GM19023 (cell line): Measurements from ENCODE around the gene SYNPR.

Experiments
- ATAC-seq: cut with Tn5 transposase; IDR thresholded peaks from one replicate; pipeline ENCODE4 v1.9.1; 2021; ENCODE audit warnings: mild to moderate bottlenecking, moderate library complexity; ENCODE audit not compliant: unreplicated experiment

The SYNPR gene

DNA sequence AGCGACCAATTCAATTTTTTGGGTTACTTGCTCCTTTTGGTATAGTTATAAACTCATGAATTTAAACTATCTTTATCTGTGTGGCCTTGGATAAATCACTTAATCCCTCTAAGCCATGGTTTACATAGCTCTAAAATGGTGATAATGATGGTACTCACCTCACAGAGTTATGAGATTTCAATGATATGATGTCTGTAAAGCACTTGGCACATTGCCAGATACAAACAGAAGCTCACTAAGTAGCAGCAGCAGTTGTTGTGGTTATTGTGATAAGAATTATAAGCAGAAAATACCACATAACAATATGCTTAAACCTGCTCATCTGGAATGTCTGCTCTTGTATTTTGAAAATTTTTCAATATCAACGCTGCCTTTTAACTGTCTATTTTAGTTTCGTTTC is 189.3 kb downstream of the SYNPR start:
- ATAC-seq = no peak

DNA sequence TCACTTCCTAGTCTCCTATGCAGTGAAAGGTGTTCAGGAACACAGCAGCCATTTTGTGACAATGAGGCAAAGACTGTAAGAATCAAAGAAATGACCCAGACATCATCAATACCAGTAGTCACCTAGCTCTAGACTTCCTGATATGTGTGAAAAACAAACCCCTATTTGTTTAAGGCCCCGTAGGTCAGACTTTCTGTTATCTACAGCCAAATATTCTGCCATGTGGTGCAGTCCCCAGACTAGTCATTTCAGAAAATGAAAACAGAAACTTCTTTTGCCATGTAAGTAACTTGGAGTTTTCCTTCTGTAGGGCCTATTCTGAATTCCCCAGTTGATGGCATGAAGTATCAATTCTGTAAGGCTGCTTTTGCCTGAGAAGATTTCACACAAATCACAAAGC is 192.6 kb downstream of the SYNPR start:
- no peak for ATAC-seq

DNA sequence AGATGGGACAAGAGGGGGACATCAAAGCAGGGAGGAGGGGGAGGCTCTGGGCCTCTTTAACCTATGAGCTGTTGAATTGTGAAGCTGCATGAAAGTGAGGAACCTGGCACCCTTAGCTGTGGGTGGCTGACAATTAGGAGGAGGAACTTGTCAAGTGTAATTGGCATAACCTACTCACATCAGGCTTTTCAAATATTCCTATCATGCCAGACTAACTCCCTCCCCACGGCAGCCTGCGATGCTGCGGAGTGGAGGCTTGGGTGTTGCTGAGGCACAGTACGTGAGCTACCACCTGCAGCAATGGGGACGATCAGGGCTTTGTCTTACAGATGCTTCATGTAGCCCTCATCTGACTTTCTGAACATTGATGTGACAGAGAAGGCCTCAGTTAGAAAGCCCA is 193.7 kb downstream of the SYNPR start:
- no peak for ATAC-seq

DNA sequence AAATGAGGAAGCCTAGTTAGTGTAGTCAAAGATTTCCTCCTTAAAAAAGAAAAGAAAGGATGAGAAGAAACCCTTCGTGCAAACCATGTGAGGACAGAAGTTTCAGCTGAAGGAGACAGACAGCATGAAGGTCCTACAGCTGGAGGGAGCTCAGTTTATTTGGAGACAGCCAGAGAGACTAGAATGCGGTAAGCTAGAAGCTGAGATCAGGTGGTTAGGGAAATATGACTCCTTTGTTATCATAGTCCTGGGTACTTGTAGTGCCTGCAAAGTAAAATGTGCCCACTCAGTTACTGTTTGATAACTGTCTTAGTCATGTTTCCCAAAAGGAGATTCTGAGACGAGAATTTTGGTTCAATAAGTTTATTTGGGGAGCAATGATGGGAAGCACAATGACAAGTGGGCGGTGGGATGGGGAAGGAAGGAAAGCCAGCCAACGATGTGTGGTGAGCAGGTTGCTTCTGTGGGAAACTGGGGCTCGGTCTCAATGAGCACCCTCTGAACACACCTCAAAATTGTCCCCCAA is 195.6 kb downstream of the SYNPR start:
- ATAC-seq = no peak

DNA sequence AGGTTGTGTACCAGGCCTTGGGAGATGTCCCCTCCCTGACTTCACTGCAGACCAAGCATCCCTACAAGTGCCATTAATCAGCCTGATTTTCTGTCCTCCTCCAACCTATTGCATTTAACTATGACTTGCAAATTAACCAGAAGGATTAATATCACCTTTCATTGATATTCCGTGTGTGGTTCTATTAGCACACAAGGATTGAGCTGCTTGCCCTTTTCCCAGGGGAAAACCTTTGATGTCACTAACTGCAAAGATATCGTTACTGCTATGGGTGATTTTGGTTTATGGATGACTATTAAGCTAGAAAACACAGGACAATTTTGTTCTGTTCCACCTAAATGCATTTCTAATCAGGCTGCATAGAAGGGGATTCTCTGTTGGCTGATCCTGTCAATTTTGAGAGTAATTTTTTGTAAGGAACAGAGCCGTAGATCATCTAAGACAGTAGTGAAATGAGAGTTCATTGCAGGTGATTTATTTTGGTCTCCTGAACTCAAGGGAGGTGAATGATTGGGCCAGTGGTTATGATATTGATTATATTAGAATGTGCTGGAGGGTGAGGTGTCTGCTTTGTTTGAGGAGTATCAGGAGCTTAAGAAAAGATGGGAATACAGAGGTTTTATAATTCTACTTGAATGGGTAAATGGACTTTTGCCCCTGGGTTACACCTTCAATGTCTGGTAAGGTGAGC is 196.9 kb downstream of the SYNPR start:
- ATAC-seq = no peak

DNA sequence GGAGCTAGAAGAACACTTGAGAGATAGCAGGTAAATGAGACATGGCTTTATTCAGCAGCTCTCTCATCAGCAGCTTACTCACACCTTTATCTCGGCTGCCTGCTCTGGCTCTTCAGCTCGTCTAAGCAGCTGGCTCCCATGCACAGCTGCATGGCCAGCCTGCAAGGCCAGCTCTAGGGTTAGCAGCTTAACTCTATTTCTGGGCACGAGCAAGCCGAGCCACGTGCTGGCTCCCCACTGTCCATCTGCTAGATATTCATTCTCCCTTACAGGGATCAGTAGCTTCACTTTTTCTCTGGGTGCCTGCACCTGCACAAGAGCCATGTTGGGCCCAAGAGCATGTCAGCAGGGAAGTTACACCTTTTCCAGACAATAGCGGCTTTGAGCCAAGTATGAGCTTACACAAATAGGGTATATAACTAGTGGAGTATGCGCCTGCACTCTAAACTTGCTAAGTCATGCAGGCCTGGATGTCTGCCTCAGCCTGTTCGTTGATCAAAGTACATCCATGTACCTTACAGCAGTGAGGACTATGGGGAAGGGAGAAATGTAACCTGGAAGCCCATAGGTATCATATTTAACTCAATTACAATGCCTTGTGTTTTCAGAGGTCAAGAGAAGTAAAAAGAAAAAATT is 199.5 kb downstream of the SYNPR start:
- ATAC-seq = no peak

DNA sequence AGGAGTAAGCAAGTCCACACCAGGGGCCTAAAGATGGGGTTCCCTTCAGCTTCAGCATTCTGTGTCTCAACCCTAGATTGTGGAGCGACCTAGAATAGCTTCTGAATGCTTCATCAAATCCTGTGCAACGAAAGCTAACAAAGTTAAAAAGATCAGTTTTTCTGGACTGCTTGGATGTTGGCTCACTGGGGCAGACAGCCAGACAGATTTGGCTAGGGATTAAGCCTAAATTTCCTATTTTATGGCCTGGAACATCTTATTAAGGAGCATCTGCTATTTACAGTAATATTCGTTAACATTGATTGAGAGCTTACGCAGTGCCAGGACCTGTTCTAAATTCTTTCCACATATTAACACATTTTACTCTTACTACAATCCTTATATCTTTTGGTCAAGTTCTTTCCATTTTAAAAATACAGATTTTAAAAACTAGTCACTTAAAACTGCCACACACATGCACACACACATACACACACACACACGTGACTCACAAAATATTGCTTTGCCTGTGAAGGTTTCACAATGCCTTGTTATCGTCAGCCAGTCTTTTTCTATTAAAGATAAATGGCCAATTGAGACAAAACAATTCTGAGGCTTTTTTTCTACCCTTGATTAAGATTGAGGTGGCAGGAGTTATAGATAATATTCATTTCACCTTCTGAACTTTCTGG is 201.0 kb downstream of the SYNPR start:
- ATAC-seq = no peak

DNA sequence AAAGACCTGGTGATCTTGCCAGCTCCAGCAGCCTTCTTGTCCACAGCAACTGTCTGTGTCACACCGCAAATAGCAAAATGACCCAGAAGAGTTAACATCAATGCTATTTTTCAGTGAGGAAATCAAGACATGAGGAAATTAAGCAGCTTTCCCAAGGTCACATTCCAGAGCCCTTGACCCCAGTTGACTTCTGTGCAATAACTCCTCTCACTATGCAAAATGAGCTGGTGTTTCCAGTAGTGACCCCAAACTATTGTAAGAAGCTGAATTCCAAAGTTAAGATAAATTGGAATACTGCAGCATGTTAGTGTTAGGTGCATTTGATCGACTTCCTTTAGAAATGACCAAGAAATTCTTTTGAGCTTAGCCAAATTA is 201.5 kb downstream of the SYNPR start:
- no peak for ATAC-seq

DNA sequence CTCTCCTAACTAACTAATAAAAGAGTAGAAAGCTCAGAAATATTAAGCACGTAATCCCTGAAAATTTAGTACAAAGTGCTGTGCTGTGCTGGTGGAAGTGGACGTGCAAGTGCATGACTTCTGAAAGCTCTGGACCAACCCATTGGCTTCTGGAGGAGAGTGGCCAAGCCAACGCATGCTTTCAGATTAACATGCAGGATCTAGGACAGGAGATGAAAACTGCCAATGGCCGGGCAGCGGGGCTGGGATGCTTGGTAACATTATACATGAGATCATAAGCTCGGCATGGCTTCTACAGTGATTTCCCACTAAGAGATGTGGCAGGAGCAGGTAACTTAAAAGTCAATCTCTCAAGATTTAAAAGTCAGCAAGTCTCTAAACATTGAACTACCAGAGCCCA is 203.5 kb downstream of the SYNPR start:
- ATAC-seq = no peak

DNA sequence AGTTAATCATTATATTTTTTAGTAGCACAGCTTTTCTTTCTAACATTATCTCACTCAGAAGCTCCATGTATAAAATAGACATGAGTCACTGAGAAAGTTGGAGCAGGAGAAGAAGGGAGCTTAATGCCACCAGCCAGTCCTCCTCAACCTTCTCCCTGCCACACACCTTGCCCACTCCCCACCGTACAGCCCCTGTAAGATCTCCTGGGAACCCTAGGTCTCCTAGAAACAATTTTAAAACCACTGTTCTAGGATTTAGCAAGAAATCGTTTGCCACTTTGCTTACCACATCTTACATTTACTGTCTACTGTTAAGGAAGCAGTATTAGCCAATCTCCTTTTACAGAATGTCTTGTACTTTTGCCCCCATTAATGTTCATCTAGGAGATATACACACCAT is 204.2 kb downstream of the SYNPR start:
- no peak for ATAC-seq

DNA sequence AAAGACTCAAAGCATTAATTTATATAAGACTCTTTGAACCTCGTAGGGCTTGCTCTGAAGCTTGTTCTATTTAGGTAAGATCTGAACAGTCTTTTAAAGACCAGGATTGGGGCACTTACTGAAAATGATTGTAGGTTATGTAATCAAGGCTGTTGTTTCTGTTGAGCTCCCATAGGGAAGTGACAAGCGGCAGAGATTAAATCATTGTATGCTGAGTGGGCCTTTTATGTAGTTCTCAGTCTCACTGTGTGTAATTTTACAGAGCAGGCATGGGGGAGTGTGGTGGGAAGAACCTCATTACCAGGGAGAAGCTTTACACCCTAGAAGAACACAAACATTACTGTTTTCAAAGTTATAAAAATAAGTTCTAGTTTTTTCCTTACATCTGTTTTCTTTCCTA is 214.4 kb downstream of the SYNPR start:
- ATAC-seq = no peak

DNA sequence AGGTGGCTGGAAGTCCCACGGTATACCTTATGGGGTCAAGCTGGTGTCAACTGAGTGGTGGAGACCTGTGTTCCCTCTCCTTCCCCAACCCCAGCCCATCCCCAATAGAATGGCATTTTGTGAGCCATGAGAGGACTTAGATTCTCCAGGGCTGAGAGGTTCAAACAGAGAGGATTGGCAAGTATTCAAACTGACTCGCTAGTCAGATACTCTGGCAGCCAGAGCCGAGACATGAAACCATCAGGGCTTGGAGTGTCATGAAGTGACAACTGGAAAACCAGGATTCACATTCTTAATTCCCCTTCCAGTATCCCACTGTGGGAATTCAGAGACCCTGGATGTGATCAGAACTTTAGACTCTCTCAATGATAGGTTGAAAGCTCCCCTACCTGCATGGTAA is 215.0 kb downstream of the SYNPR start:
- ATAC-seq = no peak

DNA sequence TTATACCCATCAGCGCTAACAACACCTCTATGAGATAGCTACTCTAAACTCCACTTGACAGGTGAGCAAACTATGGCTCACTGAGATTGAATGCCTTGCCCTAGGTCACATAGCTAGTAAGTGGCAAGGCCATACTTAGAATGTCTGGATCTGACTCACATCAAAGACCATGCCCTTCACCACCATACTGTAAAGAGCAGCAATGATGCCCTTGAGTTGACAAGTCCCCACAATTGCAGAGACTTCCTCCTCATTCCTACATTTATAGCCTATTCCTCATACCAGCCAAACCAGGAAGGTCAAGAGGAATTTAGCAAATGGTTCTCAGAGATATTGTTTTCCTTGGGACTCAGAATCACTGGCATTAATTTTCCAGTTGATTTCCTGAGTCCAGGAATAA is 216.5 kb downstream of the SYNPR start:
- no peak for ATAC-seq

DNA sequence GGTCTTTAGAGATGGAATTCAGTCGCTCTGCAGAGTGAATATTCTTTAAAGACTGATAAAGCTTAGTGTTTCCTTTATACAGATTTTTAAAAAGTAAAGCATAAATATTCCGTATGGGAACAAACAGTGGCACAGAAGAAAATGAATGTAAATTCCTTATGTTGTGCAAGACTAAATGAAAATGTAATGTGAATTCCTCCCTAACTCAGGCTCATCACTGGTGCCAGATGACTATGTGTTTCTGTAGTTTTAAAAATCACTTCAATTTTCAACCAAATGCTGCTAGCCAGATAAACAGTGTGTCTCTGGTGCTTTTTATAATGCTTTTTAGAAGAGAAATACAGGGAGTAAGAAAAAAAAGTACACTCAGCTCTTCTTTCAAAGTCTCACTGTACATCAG is 219.5 kb downstream of the SYNPR start:
- ATAC-seq = no peak

DNA sequence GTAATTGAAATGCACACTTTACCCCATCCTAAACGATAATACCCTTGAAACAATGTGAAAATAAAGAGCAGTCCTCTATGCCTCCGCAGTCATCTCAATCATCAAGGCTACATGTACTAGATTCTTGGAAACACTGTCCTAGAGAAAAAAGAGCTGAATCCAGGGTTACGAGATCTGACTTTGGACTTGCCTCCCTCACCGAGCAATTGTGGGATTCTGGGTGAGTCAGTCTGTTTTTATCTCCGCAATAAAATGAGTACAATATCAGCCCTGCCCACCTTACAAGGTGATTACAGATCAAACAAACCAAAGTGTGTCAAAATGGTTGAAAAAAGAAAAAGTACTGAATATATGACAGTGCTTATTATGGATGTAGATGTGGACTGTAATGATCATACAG is 222.1 kb downstream of the SYNPR start:
- ATAC-seq = no peak

DNA sequence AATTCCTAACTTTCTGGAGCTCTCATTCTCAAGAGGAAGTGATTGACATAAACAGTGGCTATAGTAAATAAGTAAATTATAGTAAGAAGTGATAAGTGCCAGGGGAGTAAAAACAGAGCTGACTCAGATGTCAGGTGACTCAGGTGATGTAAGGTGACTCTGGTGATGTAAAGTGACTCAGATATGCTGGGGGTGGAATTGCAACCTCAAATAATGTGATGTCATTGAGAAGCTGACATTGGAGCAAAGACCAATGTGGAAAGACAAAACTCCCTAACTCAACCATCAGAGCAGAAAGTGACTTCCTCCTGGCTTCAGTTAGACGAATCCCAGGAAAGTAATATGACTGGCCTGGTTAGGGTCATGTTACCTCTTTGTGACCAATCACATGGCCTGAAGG is 230.2 kb downstream of the SYNPR start:
- no peak for ATAC-seq

DNA sequence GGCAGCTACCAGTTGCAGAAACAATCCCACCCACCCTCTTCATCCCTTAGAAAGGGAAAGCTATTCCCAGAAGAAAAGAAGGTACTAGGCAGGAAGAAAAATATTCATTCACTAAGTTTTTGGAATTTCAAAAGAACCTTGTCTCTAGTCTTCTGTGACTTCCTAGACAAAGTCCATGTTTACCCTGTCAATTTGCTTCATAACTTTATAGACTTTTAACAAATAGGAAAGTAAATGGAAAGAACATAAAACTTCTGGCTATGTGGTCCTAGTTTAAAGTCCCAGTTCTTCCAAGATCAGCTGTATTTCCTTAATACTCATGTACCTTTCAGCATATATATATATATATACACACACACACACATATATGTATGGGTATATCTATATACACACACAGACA is 230.7 kb downstream of the SYNPR start:
- ATAC-seq = no peak

DNA sequence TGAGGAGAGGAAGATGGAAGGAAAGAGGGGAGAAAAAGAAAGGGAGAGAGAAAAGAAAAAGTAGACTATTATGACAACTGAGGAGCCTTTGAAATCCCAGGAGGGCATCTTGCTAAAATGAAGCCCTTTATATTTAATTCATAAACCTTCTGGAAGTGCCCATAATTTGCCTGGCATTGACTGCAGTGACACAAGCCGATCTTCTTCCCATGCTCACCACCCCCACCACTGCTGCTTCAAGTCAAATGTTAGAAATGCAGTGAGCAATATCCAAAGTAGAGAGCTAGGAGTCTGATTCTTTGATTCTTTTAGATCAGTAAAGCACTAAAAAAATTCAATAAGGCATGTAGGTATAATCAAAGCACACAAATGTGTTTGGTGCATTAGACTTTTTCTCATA is 235.7 kb downstream of the SYNPR start:
- ATAC-seq = no peak

DNA sequence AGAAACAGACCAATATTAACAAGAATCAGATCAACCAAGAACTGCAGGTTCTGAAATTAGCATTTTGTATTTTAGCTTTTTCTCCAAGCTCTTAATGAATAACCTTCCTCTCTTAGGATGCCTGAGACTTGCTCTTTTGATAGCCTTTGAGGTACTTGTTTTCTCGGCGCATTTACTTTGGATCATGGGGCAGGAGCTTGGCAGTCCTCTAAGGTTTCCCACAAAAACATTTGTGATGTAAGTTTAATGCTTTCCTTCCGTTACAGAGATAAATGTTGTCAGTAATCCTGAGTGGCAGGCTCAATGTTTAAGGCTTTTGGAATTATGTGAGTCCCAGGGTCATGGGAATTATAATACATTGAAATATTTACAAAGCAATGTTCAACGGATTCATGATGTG is 236.6 kb downstream of the SYNPR start:
- no peak for ATAC-seq

DNA sequence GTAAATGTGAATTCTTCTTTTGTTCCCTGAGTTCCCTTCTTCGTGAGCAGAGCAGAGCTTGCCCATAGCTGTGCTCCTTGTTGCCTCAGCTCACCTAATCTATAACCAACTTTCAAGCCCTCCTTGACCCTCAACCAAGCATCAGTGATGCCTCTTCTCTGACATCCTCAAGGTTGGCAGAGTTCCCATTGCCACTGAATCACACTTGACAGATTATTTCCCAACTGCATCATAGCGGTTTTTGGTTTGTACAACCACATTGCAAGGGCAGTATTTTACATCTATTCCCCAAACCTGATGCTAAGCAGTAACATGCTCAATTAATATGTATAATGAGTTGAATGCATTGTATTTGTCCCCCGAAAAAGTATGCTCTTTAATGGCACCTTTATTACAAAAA is 241.3 kb downstream of the SYNPR start:
- no peak for ATAC-seq

DNA sequence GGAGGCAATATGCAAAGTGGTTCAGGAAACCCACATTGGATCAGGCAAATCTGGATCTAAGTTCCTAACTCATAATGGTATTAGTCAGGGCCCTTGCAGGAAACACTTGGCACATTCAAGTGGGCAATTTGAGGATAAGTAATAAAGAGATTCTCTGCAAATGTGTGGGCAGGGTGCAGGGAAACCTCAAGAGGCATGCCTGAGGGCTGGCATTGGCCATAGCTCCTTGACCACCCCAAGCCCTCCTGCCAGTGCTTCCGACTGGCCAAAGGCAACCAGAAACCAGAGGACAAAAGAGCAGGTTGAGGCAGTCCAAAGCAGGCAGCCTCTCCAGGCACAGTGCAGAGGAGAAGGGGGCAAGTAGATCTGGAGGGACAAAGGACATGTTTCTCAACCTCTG is 243.5 kb downstream of the SYNPR start:
- ATAC-seq = no peak

DNA sequence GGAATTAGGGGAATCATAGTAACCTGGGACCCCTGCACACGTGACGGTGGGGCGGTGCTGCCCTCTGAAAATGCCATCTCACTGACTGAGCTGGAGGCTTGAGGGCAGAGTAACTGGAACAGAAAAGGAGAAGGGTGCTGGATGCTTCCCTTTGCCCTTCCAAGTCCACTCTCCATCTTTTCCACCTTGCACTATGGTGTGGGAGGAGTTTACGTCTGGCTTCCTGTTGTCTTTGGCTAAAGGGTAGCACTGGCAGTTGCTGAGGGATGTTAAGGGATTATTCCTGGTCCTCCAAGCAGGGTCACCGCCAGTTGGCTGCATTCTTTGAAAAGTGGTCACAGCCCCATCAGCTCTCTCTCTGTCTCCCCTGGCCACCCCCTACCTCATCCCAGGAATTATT is 245.0 kb downstream of the SYNPR start:
- ATAC-seq = no peak
